Right lobe of liver (tissue), 6 donors: ENCODE measurements around the gene SSC4D. TPM values are rescaled to one million over a fixed set of nuclear protein-coding genes. Genes with fewer than 3 reads are reported as not detected.
"Not testable (repeated sequence)": the region's sequence is repeated elsewhere in the genome, so short reads cannot be mapped to it uniquely, and the experiment has no call there.

Experiments used
- ATAC-seq, 4 donors: fragments of 200-7000 bp; cut with Tn5 transposase; one replicate each; pipeline ENCODE4 v1.9.1; 2020; ENCODE audit warnings: mild to moderate bottlenecking in 4 of 4, moderate library complexity in 4 of 4
- DNase-seq, 3 donors: peaks; one replicate each; pipeline ENCODE4 v3.0.0-alpha.2; 2020
- H3K27ac ChIP-seq, 3 donors: fragments of 200-600 bp; one replicate each; pipeline ENCODE4 v1.8.0; 2022
- H3K27me3 ChIP-seq, 2 donors: fragments of 200-600 bp; one replicate each; pipeline ENCODE4 v1.8.0; 2022
- H3K36me3 ChIP-seq, 4 donors: fragments of 200-600 bp; sonication (generic) in 1 of 4; one replicate each; pipeline versions ENCODE4 v1.5.1 to v1.8.0; 2017 to 2022; ENCODE audit warnings: control low read depth in 1 of 4
- H3K4me1 ChIP-seq, 4 donors: fragments of 200-600 bp; sonication (generic) in 1 of 4; one replicate each; pipeline versions ENCODE4 v1.5.1 to v1.8.0; 2017 to 2022; ENCODE audit warnings: control low read depth in 1 of 4
- H3K4me3 ChIP-seq, 3 donors: fragments of 200-600 bp; one replicate each; pipeline ENCODE4 v1.8.0; 2022
- H3K9me3 ChIP-seq, 4 donors: fragments of 200-600 bp; sonication (generic) in 1 of 4; one replicate each; pipeline versions ENCODE4 v1.5.1 to v1.8.0; 2017 to 2022; ENCODE audit warnings: control low read depth in 1 of 4
- CTCF ChIP-seq, 4 donors: fragments of 200-600 bp in 3 of 4; fragments of 450-650 bp in 1 of 4; IDR thresholded peaks; one replicate each; pipeline versions ENCODE4 v1.5.1 to v1.8.0; 2016 to 2022; ENCODE audit warnings: antibody characterized with exemption in 4 of 4, mild to moderate bottlenecking in 2 of 4
- POLR2A ChIP-seq: fragments of 450-650 bp; IDR thresholded peaks from one replicate; pipeline ENCODE4 v1.6.1; 2017; ENCODE audit warnings: antibody characterized with exemption, mild to moderate bottlenecking
- WGBS: methylation state at CpG from one replicate; pipeline ENCODE4 v1.1.6; 2018; ENCODE audit warnings: low coverage, low lambda C conversion rate; ENCODE audit not compliant: insufficient coverage; ENCODE audit errors: missing lambda C conversion rate; 5-methylcytosine and 5-hydroxymethylcytosine counted together
- intact Hi-C, 2 donors: fragments of 100-400 bp; cut with DNase I; formaldehyde crosslinking; loops; one replicate each; pipeline versions ENCODE4 v1.11.2 to v1.14.1; 2022
- total RNA-seq, 6 experiments: library from RNA; depleted of rRNA in 2 of 6; stranded (reverse); fragments of >200 nt in 2 of 6; fragmentation: NEBNext Ultra II Directional in 3 of 6; extraction: Animal tissue kit (Norgen Biotek cat#: 25700) in 3 of 6; gene quantifications; one replicate each; pipeline versions ENCODE4 v1.1.0 to v1.2.4, GENCODE V29; 2016 to 2023
- donor health status: DM: no; HTN: yes; CAD: no.
- donor health status: DM: no; HTN: no; CAD: no.
- donor health status: DM: no; HTN: no; CAD: no.
- donor health status: DM: no; HTN: yes; CAD: no.
- donor health status: DM: no; HTN: yes; CAD: no.

SSC4D gene
- total RNA-seq, 6 experiments from 2014 or later: 1.2 to 2.6 (median 1.2) TPM

DNA sequence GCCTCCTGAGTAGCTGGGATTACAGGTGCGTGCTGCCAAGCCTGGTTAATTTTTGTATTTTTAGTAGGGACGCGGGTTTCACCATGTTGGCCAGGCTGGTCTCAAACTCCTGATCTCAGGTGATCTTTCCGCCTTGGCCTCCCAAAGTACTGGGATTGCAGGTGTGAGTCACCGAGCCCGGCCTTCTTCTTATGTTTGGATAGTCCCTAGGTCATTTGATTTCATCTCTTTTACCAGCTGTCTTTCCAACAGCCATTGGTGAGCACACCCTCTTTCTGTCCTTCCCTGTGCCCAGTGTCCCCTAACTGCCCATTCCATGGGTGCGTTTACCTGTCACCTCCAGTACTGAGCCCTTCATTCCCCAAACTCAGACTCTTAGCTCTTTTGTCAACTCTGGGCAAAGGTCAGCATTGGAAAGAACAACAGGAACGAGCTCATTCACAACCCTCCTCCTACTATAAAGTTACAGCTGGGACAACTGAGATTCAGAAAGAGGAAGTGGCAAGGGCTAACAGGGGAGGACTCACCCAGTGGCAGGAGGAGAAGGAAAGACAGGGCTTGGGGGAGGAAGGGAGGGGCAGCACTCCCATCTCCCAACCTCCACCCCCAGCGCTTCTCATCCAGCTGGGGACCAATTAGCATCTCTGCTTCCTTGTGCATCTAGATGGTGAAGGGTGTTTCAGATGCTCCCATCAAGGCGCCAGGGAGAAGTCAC is 5.6 kb downstream of the SSC4D start:
- H3K27ac ChIP-seq: no peak overlapping the region
- peak; percentile 42 to 74 (median 67) for ATAC-seq

GRCh38 chr7:76403097-76403496 is 6.4 kb downstream of the SSC4D start:
- H3K4me3 ChIP-seq, DNase-seq, H3K27ac ChIP-seq, intact Hi-C loops, H3K36me3 ChIP-seq, H3K27me3 ChIP-seq, H3K9me3 ChIP-seq, H3K4me1 ChIP-seq: not testable (repeated sequence)
- 61% methylated on average over 4 of the region's 8 CpGs for WGBS
- peak; percentile 38 to 63 (median 48) for ATAC-seq

More for the DNA sequence above, 5.6 kb downstream of the SSC4D start:
- Histone ChIP-seq H3K9me3 (no peaks in the 10 kb centered on the region), H3K27me3 (no peaks in the 10 kb centered on the region), H3K36me3 (no peaks in the 10 kb centered on the region), H3K4me3 (no peak overlapping the region), H3K4me1 (no peaks in the 10 kb centered on the region)
- intact Hi-C loops: no loop called here
- 74% methylated on average over 7 of the region's 10 CpGs for WGBS
- DNase-seq: no peak
- TF ChIP-seq CTCF (IDR thresholded peaks at IDR 0.05): no peak

GRCh38 chr7:76400248-76400647 is 9.2 kb downstream of the SSC4D start:
- ATAC-seq (no peak), DNase-seq (no peak)
- Histone ChIP-seq H3K9me3 (no peaks in the 10 kb centered on the region), H3K27me3 (no peaks in the 10 kb centered on the region), H3K4me3 (no peak overlapping the region), H3K27ac (no peak overlapping the region), H3K4me1 (peaks cover 0 to 11% (median 0%) of the 10 kb centered on the region in 4 donors), H3K36me3 (no peaks in the 10 kb centered on the region)
- no CpG with 5 or more reads among the region's 23 CpGs for WGBS
- no peak for TF ChIP-seq POLR2A
- TF ChIP-seq CTCF (IDR thresholded peaks at IDR 0.05): no peak
- intact Hi-C loops: no loop called here

DNA sequence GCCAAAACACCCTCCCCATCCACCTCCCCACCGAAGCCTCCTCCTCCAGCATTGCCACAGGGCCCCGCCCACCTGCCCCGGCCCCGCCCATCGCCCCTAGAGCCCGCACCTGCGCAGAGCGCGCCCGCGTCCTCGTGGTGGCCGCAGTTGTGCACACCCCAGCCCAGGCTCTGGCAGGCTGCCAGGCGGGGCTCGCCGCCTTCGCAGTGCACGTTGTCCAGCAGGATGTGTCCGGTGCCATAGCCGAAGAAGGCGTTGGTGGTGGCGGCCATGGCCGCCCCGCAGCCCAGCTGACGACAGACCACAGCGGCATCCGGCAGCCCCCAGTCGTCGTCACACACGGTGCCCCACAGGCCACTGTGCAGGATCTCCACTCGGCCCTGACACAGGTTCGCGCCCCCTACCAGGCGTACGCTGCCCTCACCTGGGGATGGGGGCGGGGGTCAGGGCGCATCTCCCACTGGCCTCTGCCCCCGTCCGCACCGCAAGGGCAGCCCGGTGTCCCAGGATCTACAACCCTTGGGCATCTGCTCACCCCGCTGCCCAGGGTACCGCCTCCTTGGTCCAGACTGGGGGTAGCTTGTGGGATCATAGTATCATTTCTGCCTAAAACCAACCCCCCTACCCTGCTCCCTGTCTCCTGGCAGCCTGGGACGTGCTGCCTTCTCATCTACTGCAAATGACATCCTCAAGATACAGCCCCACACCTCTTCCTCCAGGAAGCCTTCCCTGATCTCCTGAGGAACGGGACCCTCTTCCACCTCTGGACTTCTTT is 11.9 kb downstream of the SSC4D start:
- intact Hi-C loops: no loop called here
- H3K36me3 ChIP-seq: no peaks in the 10 kb centered on the region
- H3K9me3 ChIP-seq: no peaks in the 10 kb centered on the region
- TF ChIP-seq POLR2A (no peak), CTCF (IDR thresholded peaks at IDR 0.05) (no peak)
- H3K27me3 ChIP-seq: no peaks in the 10 kb centered on the region
- ATAC-seq (peak; percentile 49 to 63 (median 54)), DNase-seq (peak; percentile 85 to 86 (median 85))
- 5% methylated on average over 22 of the region's 45 CpGs for WGBS
- H3K4me1 ChIP-seq: peaks cover 0 to 17% (median 0%) of the 10 kb centered on the region in 4 donors
- H3K27ac ChIP-seq: no peak overlapping the region
- peak overlapping the region; percentile 28 to 59 (median 46) for H3K4me3 ChIP-seq

GRCh38 chr7:76396864-76397263 is 12.6 kb downstream of the SSC4D start:
- no peak for ATAC-seq
- H3K27me3 ChIP-seq: no peaks in the 10 kb centered on the region
- no peak for DNase-seq
- H3K36me3 ChIP-seq: no peaks in the 10 kb centered on the region
- peak overlapping the region in 1 of 3 donors; percentile 59 for H3K4me3 ChIP-seq
- no peak overlapping the region for H3K27ac ChIP-seq
- H3K9me3 ChIP-seq: no peaks in the 10 kb centered on the region
- intact Hi-C loops: no loop called here
- H3K4me1 ChIP-seq: peaks cover 0 to 24% (median 0%) of the 10 kb centered on the region in 4 donors
- TF ChIP-seq POLR2A (no peak), CTCF (IDR thresholded peaks at IDR 0.05) (no peak)
- WGBS: 60% methylated on average over 3 of the region's 8 CpGs
